Stimulated activated naive CD4-positive, alpha-beta T cell (primary cell): ENCODE measurements around the gene LOXL4.

Experiments
- DNase-seq, 6 experiments: peaks; one replicate each; lab custom pipeline; 2025; lab: John Stamatoyannopoulos, UW

Gene LOXL4

DNA sequence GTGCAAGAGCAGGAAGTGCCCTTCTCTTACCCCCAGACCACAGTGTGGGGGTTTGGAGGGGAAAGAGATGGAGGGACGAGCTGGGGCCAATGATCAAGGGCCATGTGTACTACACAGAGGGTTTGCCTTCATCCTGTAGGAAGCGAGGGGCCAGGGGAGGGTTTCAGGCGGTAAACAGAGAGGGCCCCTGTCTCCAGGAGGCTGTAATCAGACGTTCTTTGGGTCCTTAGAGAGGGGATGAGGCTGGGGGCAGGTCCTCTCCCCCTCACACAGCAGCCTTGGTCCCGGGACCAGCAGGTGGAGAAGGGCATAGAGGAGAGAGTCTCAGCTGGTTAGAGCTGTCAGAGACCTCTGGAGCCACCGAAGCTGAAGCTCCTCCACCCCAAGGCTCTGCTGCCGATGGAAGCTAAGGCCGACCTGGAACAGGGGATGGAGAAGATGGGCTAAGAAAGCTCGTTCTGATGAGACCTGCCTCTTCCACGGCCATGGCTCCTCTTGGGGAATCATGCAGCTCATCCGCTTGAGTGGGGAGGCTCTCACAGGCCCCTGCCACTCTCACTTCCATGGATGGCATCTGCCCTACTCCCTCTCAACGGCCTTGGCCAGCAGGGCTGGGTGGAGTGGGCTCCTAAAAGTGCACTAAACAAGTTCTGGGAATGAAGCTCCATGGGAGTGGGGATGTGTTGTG is 3.5 kb downstream of the LOXL4 start:
- DNase-seq: no peak

GRCh38 chr10:98263088-98263487 is 4.9 kb downstream of the LOXL4 start:
- DNase-seq: no peak

- DNase-seq: no peak
These were observed 5.4 kb downstream of the LOXL4 start for GRCh38 chr10:98262571-98262970.

DNA sequence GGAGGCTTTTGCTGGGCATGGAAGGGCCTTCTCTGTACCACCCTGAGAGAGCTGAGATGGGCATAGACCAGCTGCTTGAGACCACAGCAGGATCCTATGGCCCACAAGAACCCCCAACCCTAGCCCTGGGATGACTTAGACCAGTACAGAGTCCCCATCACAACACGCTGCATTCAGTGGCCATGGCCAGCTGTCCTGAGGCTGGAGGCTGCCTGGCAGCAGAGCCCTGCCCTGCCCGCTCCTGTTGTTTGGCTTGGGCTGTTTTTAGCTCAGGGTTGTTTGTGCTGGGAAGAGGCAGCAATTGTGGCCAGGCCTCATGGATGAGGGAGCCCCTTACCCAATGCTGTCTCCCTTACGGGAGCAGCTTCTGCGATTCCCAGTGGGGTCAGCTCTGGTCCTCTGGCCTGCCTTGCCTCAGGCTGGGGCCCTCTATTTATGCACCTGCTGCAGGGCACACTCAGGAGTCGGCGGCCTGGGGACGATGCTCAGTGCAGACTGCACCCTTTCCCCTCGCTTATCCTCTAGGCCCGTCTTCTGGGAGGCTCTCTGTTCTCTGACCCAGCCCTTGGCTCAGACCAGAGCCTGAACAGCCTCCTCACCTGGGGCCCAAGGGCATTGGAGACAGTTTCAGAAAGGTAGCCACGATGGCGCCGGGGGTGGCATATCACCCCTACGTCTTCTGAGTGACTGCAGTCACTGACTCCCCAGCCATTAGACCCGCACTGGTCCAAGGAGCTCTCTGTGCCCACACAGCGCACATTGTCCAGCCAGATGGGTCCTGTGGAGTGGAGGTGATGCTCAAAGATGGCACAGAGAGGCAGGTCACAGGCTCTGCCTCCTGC is 6.3 kb downstream of the LOXL4 start:
- no peak for DNase-seq

GRCh38 chr10:98260752-98261151 is 7.2 kb downstream of the LOXL4 start:
- DNase-seq: no peak

DNA sequence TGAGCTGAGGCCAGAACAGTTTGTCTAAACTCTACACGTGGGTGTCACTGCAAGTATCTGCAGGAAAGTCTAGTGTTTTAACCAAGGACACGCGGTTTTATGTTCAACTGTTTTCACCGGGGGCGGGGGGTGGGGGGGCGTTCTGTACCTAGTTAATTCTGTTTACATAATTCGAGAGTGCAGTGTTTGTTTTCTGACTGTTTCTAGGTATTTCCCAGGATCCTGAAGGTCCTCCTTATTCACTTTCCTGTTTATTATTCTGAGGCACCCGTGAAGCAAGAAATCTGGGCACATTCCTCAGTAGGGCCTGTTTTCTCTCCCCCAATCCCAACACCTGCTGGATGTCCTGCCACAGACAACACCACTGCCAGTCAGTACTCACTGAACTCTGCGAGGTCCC is 7.6 kb downstream of the LOXL4 start:
- DNase-seq: no peak

DNA sequence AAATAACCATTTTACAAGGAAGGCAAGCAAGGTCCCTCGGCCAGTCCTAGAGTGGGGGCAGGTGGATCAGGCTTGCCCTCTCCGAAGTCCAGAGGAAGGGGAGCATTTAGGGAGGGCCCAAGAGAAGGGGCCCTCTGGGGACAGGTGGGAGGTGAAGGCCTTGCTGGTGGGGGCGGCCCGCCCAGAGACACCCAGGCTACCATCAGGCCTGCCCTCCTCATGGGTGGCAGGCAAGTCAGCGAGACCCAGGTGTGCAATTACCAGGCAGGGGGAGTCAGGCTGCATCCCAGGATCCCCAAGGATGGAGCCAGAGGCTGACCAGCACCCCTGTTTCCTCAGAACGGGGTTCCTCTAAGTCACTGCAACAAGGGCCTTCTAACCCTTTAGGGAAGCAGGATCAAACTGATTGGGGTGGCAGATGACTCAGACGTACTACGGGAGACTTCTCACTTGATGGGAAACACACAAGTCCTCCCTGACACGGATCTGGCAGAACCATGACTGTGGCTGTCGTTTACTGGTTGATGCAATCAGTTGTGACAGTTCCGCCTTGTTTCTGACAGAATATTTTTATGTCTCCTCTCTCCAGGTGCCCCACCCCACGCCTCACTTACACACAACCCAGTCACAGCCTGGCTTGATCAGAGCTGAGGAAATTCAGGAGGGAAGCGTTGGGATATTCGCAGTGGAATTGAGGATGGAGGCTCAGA is 8.2 kb downstream of the LOXL4 start:
- no peak for DNase-seq

DNA sequence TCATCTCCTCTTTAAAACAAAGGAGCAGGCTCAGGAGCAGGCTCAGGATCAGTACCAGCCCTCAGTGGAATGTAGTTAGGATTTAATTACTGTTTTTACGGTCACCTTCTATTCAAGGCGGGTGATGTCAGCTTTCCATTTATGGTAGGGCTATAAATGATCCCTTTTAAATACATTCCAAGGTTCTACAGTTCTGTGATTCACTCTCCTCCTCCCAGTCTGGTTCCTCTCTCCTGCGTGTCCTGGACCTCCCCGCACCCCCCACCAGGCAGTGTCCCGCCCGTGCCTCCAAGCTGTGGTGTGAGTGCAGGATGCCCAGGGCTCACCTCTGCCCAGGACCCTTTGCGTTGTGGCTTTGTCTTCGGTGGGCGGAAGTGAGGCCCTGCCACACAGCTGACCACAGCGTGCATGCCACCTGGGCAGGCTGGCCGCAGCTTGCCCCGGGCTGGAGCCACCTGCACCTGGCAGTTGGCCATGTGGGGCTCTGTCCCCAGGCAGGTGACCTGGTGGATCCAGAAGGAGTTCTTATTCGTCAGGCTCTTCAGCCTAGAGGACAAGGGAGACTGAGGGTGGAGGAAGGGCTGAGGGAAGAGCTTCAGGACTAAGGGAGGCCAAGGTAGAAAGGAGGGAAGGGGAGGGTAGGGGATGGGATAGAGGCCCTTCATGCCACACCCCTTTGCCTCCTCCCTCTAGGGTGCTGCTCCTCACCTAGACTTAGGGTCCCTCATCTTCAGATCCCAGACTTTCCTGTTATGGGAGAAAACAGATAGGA is 9.1 kb downstream of the LOXL4 start:
- DNase-seq: no peak

DNA sequence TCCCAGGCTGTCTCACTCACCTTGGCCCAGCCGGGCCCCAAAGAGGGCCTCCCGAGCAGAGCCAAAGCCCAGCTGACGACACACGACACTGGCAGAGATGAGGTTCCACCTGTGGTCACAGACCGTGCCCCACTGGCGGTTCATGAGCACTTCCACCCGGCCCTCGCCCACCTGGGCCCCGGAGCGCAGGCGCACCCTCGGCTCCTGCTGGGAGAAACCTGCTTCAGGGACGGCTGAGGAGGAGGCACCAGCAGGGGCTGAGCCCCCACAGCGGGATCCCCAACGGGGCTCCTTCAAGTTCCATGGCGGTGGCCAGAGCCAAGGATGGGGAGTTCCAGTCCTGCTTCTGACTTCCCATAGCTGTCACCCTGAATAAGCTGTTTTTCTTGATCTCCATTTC is 10.0 kb downstream of the LOXL4 start:
- no peak for DNase-seq

GRCh38 chr10:98257198-98257597 is 10.8 kb downstream of the LOXL4 start:
- no peak for DNase-seq

GRCh38 chr10:98256692-98257091 is 11.3 kb downstream of the LOXL4 start:
- no peak for DNase-seq

DNA sequence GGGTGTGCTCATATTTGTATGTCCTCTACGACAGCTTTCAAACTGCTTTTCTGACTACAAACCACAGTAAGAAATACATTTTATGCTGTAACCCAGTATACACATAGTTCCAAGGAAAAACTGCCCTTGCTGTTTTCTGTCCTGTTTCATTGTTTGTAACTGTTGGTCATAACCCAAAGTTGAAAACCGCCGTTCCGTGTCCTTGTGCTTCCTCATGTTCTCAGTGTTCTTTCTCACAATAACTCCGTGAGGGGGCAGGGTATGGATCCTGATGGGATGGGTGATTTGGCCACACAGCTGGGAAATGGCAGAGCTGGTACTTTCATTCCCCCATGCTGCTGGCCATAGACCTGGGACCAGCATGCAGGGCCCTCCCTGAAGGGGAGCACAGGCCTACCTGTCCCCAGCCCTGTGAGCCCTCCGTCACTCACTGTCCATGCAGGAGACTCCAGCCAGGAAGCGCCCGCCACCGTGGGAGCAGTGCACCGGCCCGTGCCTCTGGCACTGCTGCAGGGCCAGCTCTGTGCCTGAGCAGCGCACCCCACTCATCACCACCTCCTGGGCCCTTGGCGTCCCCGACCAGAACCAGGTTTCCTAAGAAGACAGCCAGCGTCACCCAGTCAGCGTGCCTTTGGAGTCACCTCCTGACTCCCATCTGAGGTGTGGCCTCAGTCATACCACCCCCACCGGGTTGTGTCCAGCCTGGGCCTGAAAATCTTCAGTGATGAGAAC is 12.7 kb downstream of the LOXL4 start:
- no peak for DNase-seq

DNA sequence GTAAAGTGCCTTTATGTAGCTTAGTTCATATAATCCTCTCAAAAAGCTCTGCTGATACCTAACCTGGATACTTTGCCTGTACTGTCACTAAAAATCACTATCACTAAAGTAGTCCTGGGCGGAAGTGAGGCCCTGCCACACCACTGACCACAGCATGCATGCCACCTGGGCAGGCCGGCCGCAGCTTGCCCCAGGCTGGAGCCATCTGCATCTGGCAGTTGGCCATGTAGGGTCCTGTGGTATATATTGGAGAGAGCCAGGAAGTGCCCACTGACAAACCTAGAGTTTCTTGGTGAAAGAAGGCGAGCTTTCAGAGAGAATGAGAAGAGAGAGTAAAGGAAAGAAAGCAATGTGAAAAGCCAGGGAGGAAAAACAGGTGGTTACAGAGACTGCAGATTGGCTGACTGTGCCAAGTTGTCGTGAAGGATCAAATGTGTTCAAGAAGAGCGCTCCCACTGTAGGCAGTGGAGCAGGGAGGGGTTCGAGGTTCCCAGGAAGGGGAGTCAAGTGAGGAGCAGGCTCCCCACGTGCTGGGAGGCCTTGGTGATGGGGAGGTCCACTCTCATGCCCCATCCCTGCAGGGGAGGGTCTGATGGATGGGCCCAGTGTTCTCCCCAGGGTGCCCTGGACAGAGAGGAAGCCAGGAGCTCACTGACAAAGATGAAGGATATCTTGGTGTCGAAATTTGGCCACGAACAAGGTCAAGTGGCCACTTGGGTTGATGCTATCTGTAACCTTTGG is 13.6 kb downstream of the LOXL4 start:
- no peak for DNase-seq

DNA sequence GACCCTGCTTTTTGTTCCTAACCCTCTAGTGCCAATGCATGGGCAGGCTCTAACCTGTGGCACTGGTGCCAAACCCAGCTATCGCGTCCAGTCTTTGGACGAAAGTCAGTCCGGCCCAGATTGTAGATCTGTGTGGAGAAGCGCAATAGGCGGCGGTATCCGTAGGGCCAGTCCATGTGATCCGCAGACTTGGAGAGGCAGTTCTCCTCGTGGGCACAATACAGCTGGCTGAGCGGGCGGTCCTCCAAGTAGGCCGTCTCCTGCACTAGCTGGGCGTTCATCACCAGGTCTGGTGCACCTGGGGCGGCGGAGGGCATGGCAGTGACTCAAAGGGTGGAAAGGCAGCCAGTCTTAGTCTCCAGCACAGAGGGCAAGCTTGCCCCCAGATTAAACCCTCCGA is 14.5 kb downstream of the LOXL4 start:
- no peak for DNase-seq

GRCh38 chr10:98252464-98252863 is 15.5 kb downstream of the LOXL4 start:
- DNase-seq: no peak

DNA sequence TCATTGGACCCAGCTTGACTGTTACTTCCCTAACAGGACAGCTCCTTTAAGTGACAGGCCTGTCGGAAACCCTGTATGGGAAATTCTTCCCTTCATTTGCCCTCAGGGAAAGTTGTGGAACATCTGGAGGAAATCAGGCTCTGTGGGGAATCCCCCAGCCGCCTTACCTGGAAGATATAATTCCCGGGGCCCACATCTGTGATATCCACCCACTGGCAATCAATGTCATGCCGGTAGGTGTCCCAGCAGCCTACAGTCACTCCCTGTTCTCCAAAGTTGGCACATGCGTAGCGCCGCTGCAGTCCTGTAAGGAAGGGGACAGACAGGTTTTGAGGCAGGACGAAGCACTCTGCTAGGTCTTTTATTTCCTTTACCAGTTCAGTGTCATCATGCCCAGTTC is 16.6 kb downstream of the LOXL4 start:
- DNase-seq: no peak

GRCh38 chr10:98249134-98249533 is 18.9 kb downstream of the LOXL4 start:
- no peak for DNase-seq

DNA sequence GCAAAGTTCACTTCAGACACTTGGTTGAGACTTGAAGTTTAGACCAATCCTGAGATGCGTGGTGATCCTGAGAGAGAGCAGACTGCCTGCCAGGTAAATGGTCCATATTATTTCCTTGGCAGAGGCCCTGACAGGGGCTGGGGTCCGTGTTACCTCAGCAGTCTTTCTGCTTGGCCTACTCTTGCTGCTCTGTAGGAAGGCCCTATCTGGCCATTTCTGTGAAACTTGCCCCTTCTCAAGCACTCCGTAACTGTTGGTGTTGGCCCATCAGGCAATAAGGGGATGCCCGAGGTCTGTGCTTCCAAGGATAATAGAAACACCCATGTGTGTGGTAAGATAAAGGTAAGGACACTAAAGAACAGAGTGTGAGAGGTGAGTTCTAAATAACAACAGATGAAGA is 20.0 kb downstream of the LOXL4 start:
- DNase-seq: no peak

DNA sequence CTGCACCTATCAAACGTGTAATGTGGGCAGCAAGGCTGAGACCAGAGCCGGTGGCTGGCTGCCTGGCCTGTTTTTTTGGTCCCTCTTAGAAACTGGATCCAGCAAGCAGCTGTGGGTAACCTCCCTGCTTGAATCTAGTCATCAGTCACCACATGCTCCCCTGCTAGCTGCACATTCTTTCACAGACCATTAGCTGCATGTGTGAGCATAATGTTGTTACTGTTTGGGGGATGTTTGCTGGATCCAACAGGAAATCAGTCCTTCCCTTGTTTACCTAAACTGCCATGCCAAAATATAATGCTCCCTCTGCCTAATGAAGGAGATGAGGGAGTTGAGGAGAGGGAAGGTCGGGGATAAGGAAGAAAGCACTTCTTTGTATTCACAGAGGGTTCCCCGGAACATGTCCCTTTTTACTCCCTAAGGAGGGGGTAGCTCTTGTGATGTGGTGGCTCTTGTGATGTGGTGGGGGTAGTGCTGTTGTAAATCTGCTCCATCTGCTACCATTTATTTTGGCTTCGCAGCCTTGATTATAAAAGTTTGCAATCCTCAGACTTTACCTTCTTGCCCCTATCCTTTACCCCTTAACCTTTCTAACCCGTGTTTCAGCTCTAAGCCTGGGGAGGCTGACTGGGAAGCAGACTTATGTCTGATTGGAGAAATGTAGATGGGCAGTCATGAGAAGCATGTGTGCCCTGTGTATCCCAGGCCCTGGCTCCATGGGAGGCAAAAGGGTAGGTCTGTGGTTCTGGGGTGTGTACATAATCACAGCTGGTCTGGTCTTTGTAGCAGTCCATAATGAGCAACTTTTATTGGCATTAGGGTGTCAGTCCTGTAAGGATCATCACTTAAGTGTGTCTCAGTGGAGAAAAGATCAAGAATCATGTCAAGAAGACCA is 20.8 kb downstream of the LOXL4 start:
- DNase-seq: no peak

DNA sequence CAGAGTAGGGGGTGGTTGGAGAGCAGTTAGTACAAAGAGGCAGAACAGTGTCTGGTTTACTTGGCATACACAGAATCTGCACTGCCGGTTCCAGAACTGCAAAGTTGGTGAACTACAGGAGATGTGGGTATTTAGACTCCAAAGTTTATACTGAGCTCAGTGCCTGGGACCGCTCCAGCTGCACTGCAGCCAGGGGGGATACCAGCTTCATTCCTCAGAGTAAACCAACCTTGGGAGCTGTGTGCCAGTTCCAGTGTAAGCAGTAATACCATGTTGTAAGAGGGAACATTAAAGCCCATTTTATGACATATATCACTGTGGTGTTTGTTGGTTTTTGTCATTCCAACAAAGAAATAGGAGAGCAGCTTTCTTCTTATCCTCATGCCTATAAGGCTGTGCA is 23.4 kb downstream of the LOXL4 start:
- DNase-seq: no peak
